GM19025 (cell line): ENCODE results near the gene COL21A1.

Experiments
- ATAC-seq: cut with Tn5 transposase; IDR thresholded peaks from one replicate; pipeline ENCODE4 v1.9.1; 2021; ENCODE audit warnings: mild to moderate bottlenecking, low read depth, moderate library complexity; ENCODE audit not compliant: unreplicated experiment

The COL21A1 gene

GRCh38 chr6:56058636-56059035, 188.7 kb downstream of the COL21A1 start:
- ATAC-seq = no peak

- ATAC-seq = no peak
Observed at GRCh38 chr6:56055081-56055704, 192.2 kb downstream of the COL21A1 start.

GRCh38 chr6:56051202-56051598, 196.2 kb downstream of the COL21A1 start:
- ATAC-seq = no peak

GRCh38 chr6:56050530-56051201, 196.7 kb downstream of the COL21A1 start:
- no peak for ATAC-seq

- no peak for ATAC-seq
Observed at GRCh38 chr6:56048601-56049000, 198.8 kb downstream of the COL21A1 start.

- no peak for ATAC-seq
Observed at GRCh38 chr6:56047931-56048540, 199.3 kb downstream of the COL21A1 start.

- ATAC-seq = no peak
Observed at GRCh38 chr6:56046576-56046975, 200.8 kb downstream of the COL21A1 start.

GRCh38 chr6:56043761-56044160, 203.6 kb downstream of the COL21A1 start:
- no peak for ATAC-seq

GRCh38 chr6:56043076-56043475, 204.3 kb downstream of the COL21A1 start:
- ATAC-seq = no peak

GRCh38 chr6:56041591-56041990, 205.8 kb downstream of the COL21A1 start:
- ATAC-seq = no peak

GRCh38 chr6:56040889-56041301, 206.5 kb downstream of the COL21A1 start:
- ATAC-seq = no peak

- ATAC-seq = no peak
Observed at GRCh38 chr6:56040223-56040622, 207.2 kb downstream of the COL21A1 start.

GRCh38 chr6:56038764-56039163, 208.6 kb downstream of the COL21A1 start:
- no peak for ATAC-seq

GRCh38 chr6:56037601-56038000, 209.8 kb downstream of the COL21A1 start:
- no peak for ATAC-seq

- no peak for ATAC-seq
Observed at GRCh38 chr6:56036916-56037600, 210.3 kb downstream of the COL21A1 start.

- no peak for ATAC-seq
Observed at GRCh38 chr6:56033401-56033800, 214.0 kb downstream of the COL21A1 start.

GRCh38 chr6:56032715-56033260, 214.6 kb downstream of the COL21A1 start:
- ATAC-seq = no peak

- ATAC-seq = no peak
Observed at GRCh38 chr6:56027865-56028264, 219.5 kb downstream of the COL21A1 start.

- no peak for ATAC-seq
Observed at GRCh38 chr6:56026455-56027180, 220.8 kb downstream of the COL21A1 start.

GRCh38 chr6:56025795-56026194, 221.6 kb downstream of the COL21A1 start:
- no peak for ATAC-seq
